ENCODE measurements around the gene TBX2.

Gene TBX2

GRCh38 chr17:61456061-61456681 lies 56.5 kb downstream of the TBX2 start:
- no peak for DNase-seq

DNA sequence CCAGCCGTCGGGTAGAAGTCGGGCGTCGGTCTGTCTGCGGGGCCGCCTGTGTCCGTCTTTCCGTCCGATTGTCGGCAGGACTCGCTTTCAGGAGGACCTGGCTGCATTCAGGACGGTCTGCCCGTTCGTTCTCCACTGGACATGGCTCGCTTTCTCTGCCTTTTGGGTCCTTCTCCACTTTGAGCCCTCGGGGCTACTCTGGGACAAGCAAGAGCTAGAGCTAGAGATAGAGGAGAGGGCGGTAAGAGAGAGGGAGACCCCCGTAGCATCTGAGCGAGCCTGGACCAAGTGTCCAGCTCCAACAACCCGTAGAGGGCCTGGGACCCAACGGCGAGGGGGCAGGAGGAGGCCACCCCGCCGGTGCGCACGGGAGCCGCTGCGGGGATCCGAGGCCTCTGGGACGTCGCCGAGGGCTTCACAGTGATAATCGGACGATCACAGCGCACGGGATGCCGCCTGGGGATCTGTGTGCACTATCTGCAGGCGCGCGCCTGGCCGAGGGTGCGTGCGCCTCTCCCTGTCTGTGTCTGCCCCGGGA lies 57.1 kb downstream of the TBX2 start:
- no peak for DNase-seq

DNA sequence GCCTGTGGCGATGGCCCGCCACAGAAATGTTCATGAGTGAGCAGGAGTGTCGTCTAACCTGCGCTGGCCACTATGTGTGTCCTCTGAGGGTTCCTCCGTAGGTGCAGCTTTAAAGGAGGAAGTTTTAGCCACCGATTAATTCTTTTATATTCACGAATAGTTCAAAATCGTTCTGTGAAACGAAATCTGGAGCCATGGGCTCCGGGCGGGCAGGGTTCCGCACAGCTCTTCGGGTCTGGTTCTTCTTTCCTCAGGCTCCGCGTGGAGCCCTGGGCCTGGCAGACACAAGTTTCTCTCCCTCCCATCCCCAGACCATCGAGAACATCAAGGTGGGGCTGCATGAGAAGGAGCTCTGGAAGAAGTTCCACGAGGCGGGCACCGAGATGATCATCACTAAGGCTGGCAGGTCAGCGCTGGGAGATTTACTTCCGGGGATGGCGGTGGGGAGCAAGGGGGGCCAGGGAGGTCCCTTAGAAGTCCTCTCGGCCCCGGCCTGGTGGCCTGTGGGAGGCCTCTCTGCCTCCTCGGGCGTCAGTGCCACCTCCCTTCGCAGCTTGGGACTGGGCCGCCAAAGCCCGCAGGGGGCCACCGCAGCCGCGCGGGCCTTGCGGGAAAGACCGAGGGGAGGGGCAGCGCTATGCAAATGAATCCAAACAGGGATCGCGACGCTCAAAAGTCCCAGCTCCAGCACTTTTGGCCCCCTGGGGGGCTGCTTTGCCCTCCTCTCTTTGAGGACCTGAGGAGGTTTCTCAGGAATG lies 57.8 kb downstream of the TBX2 start:
- no peak for DNase-seq

DNA sequence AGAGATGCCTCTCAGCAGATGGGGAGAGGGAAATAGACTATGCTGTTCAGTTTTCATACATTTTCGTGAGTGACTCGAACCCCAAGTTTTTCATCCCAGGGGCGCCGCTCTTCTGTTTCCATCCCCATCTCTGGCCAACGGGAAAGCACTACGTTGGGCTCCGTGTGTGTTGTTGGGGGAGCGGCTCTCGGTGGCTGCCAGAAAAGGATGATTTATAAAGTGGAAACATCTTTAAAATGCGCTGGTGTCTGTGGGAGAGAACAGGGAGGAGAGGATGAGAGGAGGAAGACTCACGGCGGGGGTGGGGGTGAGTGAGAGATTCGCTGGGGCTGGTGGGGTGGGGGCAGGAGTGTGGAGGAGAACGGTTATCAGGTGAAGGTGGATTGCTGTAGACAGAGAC lies 58.4 kb downstream of the TBX2 start:
- no peak for DNase-seq

- no peak for DNase-seq
Measured at GRCh38 chr17:61458421-61459141, 58.9 kb downstream of the TBX2 start.

Measured in activated CD8-positive, alpha-beta memory T cell treated with anti-CD3 and anti-CD28 coated beads, Interleukin-2, amount 50 U/mL, for 4 hours (primary cell).